Measurements from ENCODE around the gene RABL3.

RABL3 gene

GRCh38 chr3:120681506-120682038 is 60.7 kb downstream of the RABL3 start:
- Histone ChIP-seq H3K4me1 (ENCODE audit: control insufficient read depth, low read depth, low read length) (peaks cover 6% of the 10 kb centered on the region), H3K27ac (ENCODE audit: low read depth, low read length) (no peak overlapping the region)
- DNase-seq = no peak

GRCh38 chr3:120681018-120681417 is 61.3 kb downstream of the RABL3 start:
- H3K18ac ChIP-seq (ENCODE audit: low read length) = no peak overlapping the region
- no peaks in the 10 kb centered on the region for H3K27me3 ChIP-seq (ENCODE audit: insufficient read depth, low read length, poor library complexity)
- no peaks in the 10 kb centered on the region for H3K36me3 ChIP-seq (ENCODE audit: control insufficient read depth, insufficient read depth, low read length)
- H3K56ac ChIP-seq (ENCODE audit: low read length) = no peak overlapping the region
- H3K4me1 ChIP-seq (ENCODE audit: control insufficient read depth, low read depth, low read length) = peaks cover 6% of the 10 kb centered on the region
- no peaks in the 10 kb centered on the region for H3K79me1 ChIP-seq (ENCODE audit: low read length)
- H3K4ac ChIP-seq (ENCODE audit: low read depth, low read length) = no peak overlapping the region
- no peak overlapping the region for H3K23ac ChIP-seq (ENCODE audit: low read length)
- no peak overlapping the region for H2BK15ac ChIP-seq (replicated peaks; ENCODE audit: low read depth)
- H2BK5ac ChIP-seq (ENCODE audit: low read length) = no peak overlapping the region
- no peak overlapping the region for H3K9ac ChIP-seq (ENCODE audit: low read length)
- H2BK120ac ChIP-seq (ENCODE audit: low read depth, low read length) = no peak overlapping the region
- DNase-seq = no peak
- no peak overlapping the region for H3K27ac ChIP-seq (ENCODE audit: low read depth, low read length)
- WGBS (ENCODE audit: extremely low coverage, insufficient coverage, low lambda C conversion rate) = no CpG with 5 or more reads among the region's 2 CpGs
- H4K5ac ChIP-seq (ENCODE audit: low read length) = no peak overlapping the region
- no peak overlapping the region for H4K8ac ChIP-seq (ENCODE audit: low read depth, low read length)
- no peak overlapping the region for H3K4me3 ChIP-seq (ENCODE audit: low read length)
- no peak overlapping the region for H2AK5ac ChIP-seq (ENCODE audit: low read length)
- H3K4me2 ChIP-seq (ENCODE audit: low read length) = no peak overlapping the region
- no peaks in the 10 kb centered on the region for H3K79me2 ChIP-seq (ENCODE audit: control insufficient read depth, insufficient read depth, low read length)

More at GRCh38 chr3:120681506-120682038, 60.7 kb downstream of the RABL3 start:
- Histone ChIP-seq H2BK15ac (replicated peaks; ENCODE audit: low read depth) (no peak overlapping the region), H3K4me3 (ENCODE audit: low read length) (no peak overlapping the region), H3K36me3 (ENCODE audit: control insufficient read depth, insufficient read depth, low read length) (no peaks in the 10 kb centered on the region), H4K5ac (ENCODE audit: low read length) (no peak overlapping the region), H3K23ac (ENCODE audit: low read length) (no peak overlapping the region), H3K79me2 (ENCODE audit: control insufficient read depth, insufficient read depth, low read length) (no peaks in the 10 kb centered on the region), H3K27me3 (ENCODE audit: insufficient read depth, low read length, poor library complexity) (no peaks in the 10 kb centered on the region), H3K56ac (ENCODE audit: low read length) (no peak overlapping the region), H3K9ac (ENCODE audit: low read length) (no peak overlapping the region), H3K18ac (ENCODE audit: low read length) (no peak overlapping the region), H2BK120ac (ENCODE audit: low read depth, low read length) (no peak overlapping the region), H4K8ac (ENCODE audit: low read depth, low read length) (no peak overlapping the region), H3K4ac (ENCODE audit: low read depth, low read length) (no peak overlapping the region), H2AK5ac (ENCODE audit: low read length) (no peak overlapping the region), H3K79me1 (ENCODE audit: low read length) (no peaks in the 10 kb centered on the region), H2BK5ac (ENCODE audit: low read length) (no peak overlapping the region), H3K4me2 (ENCODE audit: low read length) (no peak overlapping the region)
- WGBS (ENCODE audit: extremely low coverage, insufficient coverage, low lambda C conversion rate) = no CpG with 5 or more reads among the region's 4 CpGs

GRCh38 chr3:120680193-120680894 is 62.0 kb downstream of the RABL3 start:
- DNase-seq = no peak
- H3K23ac ChIP-seq (ENCODE audit: low read length) = no peak overlapping the region
- H3K4me1 ChIP-seq (ENCODE audit: control insufficient read depth, low read depth, low read length) = peaks cover 6% of the 10 kb centered on the region
- H3K56ac ChIP-seq (ENCODE audit: low read length) = no peak overlapping the region
- H2BK120ac ChIP-seq (ENCODE audit: low read depth, low read length) = no peak overlapping the region
- H3K36me3 ChIP-seq (ENCODE audit: control insufficient read depth, insufficient read depth, low read length) = no peaks in the 10 kb centered on the region
- WGBS (ENCODE audit: extremely low coverage, insufficient coverage, low lambda C conversion rate) = 100% methylated on average over 1 of the region's 3 CpGs
- H3K79me1 ChIP-seq (ENCODE audit: low read length) = no peaks in the 10 kb centered on the region
- no peak overlapping the region for H3K18ac ChIP-seq (ENCODE audit: low read length)
- H2BK5ac ChIP-seq (ENCODE audit: low read length) = peak overlapping the region; percentile 62
- no peak overlapping the region for H4K5ac ChIP-seq (ENCODE audit: low read length)
- no peak overlapping the region for H4K8ac ChIP-seq (ENCODE audit: low read depth, low read length)
- H3K4me3 ChIP-seq (ENCODE audit: low read length) = no peak overlapping the region
- H2BK15ac ChIP-seq (replicated peaks; ENCODE audit: low read depth) = peak overlapping the region; percentile 47
- no peak overlapping the region for H3K9ac ChIP-seq (ENCODE audit: low read length)
- no peak overlapping the region for H3K4ac ChIP-seq (ENCODE audit: low read depth, low read length)
- H3K79me2 ChIP-seq (ENCODE audit: control insufficient read depth, insufficient read depth, low read length) = no peaks in the 10 kb centered on the region
- no peak overlapping the region for H3K4me2 ChIP-seq (ENCODE audit: low read length)
- H3K27me3 ChIP-seq (ENCODE audit: insufficient read depth, low read length, poor library complexity) = no peaks in the 10 kb centered on the region
- H3K27ac ChIP-seq (ENCODE audit: low read depth, low read length) = no peak overlapping the region
- no peak overlapping the region for H2AK5ac ChIP-seq (ENCODE audit: low read length)

- no peaks in the 10 kb centered on the region for H3K79me2 ChIP-seq (ENCODE audit: control insufficient read depth, insufficient read depth, low read length)
- peak overlapping the region; percentile 94 for H2BK15ac ChIP-seq (replicated peaks; ENCODE audit: low read depth)
- WGBS (ENCODE audit: extremely low coverage, insufficient coverage, low lambda C conversion rate) = no CpG with 5 or more reads among the region's 3 CpGs
- no peak overlapping the region for H2BK120ac ChIP-seq (ENCODE audit: low read depth, low read length)
- peaks cover 6% of the 10 kb centered on the region for H3K4me1 ChIP-seq (ENCODE audit: control insufficient read depth, low read depth, low read length)
- no peak overlapping the region for H3K4me3 ChIP-seq (ENCODE audit: low read length)
- no peaks in the 10 kb centered on the region for H3K27me3 ChIP-seq (ENCODE audit: insufficient read depth, low read length, poor library complexity)
- no peak overlapping the region for H3K4me2 ChIP-seq (ENCODE audit: low read length)
- no peaks in the 10 kb centered on the region for H3K36me3 ChIP-seq (ENCODE audit: control insufficient read depth, insufficient read depth, low read length)
- no peak overlapping the region for H3K18ac ChIP-seq (ENCODE audit: low read length)
- H3K9ac ChIP-seq (ENCODE audit: low read length) = no peak overlapping the region
- H3K56ac ChIP-seq (ENCODE audit: low read length) = no peak overlapping the region
- no peak overlapping the region for H4K8ac ChIP-seq (ENCODE audit: low read depth, low read length)
- no peak overlapping the region for H3K23ac ChIP-seq (ENCODE audit: low read length)
- no peak for DNase-seq
- no peaks in the 10 kb centered on the region for H3K79me1 ChIP-seq (ENCODE audit: low read length)
- H2AK5ac ChIP-seq (ENCODE audit: low read length) = no peak overlapping the region
- H3K4ac ChIP-seq (ENCODE audit: low read depth, low read length) = no peak overlapping the region
- H3K27ac ChIP-seq (ENCODE audit: low read depth, low read length) = peak overlapping the region; percentile 70
- no peak overlapping the region for H2BK5ac ChIP-seq (ENCODE audit: low read length)
- no peak overlapping the region for H4K5ac ChIP-seq (ENCODE audit: low read length)
Measured at GRCh38 chr3:120678984-120679383, 63.3 kb downstream of the RABL3 start.

GRCh38 chr3:120678331-120678947 is 63.9 kb downstream of the RABL3 start:
- Histone ChIP-seq H3K4me2 (ENCODE audit: low read length) (no peak overlapping the region), H3K27me3 (ENCODE audit: insufficient read depth, low read length, poor library complexity) (no peaks in the 10 kb centered on the region), H3K4me1 (ENCODE audit: control insufficient read depth, low read depth, low read length) (peaks cover 3% of the 10 kb centered on the region), H3K23ac (ENCODE audit: low read length) (no peak overlapping the region), H3K9ac (ENCODE audit: low read length) (peak overlapping the region; percentile 10), H2AK5ac (ENCODE audit: low read length) (no peak overlapping the region), H3K27ac (ENCODE audit: low read depth, low read length) (peak overlapping the region; percentile 70), H3K36me3 (ENCODE audit: control insufficient read depth, insufficient read depth, low read length) (no peaks in the 10 kb centered on the region), H4K5ac (ENCODE audit: low read length) (no peak overlapping the region), H3K56ac (ENCODE audit: low read length) (peak overlapping the region; percentile 44), H2BK5ac (ENCODE audit: low read length) (peak overlapping the region; percentile 64), H3K79me2 (ENCODE audit: control insufficient read depth, insufficient read depth, low read length) (no peaks in the 10 kb centered on the region), H2BK15ac (replicated peaks; ENCODE audit: low read depth) (no peak overlapping the region), H3K4ac (ENCODE audit: low read depth, low read length) (peak overlapping the region; percentile 49), H4K8ac (ENCODE audit: low read depth, low read length) (no peak overlapping the region), H3K79me1 (ENCODE audit: low read length) (no peaks in the 10 kb centered on the region), H3K4me3 (ENCODE audit: low read length) (no peak overlapping the region), H3K18ac (ENCODE audit: low read length) (peak overlapping the region; percentile 81), H2BK120ac (ENCODE audit: low read depth, low read length) (no peak overlapping the region)
- WGBS (ENCODE audit: extremely low coverage, insufficient coverage, low lambda C conversion rate) = no CpG with 5 or more reads among the region's 6 CpGs
- DNase-seq = peak; percentile 74

Data from mesendoderm (in vitro differentiated cells).